GM19468 (cell line): Measurements from ENCODE around the gene INTS6.

Experiments used
- ATAC-seq: cut with Tn5 transposase; IDR thresholded peaks from one replicate; pipeline ENCODE4 v1.9.1; 2021; ENCODE audit warnings: mild to moderate bottlenecking, moderate library complexity, moderate number of reproducible peaks; ENCODE audit not compliant: unreplicated experiment; ENCODE audit errors: extremely low read depth

Gene INTS6

DNA sequence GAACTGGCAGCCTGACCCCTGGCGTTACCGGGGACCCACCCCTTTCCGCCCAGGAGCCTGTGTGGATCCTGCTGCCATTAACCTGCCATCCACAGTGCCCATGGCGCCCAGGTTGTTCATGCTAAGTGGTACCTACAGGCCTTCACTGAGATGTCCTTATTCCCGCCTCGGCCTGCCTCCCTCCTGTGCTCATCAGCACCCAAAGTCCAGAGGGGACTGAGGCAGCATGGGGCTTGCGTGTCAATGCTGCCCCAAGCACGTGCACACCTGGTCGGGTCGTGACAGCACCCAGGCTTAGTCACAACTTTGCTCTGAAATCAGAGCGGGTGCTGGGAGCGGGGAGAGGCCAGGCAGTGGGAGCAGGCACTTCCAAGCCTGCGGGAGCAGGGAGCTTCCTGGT lies 3.7 kb upstream of the INTS6 start:
- ATAC-seq, result no peak

GRCh38 chr13:51455532-51455931 lies 2.7 kb upstream of the INTS6 start:
- no peak for ATAC-seq

DNA sequence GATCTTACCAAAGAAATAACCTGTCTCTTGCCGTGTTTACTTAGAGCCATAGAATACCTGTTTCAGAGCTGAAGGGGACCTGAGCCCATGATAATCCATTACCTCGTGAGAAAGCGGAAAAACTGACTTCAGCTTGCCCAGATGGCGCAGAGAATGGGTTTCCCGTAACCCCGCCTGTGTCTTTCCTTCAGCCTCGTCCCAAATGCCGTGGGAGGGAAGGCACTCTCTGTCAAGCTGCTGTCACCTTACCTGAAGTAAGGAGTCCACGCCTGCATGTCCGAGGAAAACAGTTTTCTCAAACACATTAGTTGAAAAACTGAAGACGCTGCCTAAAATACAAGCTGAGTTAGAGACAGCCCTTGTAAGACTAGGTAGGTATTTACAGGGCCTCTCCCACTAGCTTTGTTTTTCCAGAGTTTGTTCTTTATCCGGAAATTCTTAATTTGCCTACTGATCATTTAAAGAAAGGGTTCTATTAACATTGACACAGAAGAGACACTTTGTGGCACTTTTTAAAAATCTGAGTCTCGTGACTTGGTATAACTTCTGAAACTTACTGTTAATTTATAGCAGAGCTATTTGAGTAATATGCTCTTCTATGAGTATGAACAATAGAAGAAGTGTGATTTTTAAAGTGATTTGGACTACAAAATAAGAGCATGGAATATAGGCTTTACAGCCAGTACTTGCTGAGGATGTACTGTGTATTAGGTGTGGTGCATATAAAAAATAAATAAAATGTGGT lies 1.3 kb upstream of the INTS6 start:
- no peak for ATAC-seq

GRCh38 chr13:51453207-51453958 lies 547 bp upstream of the INTS6 start:
- peak; percentile 17 for ATAC-seq

GRCh38 chr13:51451467-51452360 lies 1.1 kb downstream of the INTS6 start:
- ATAC-seq, result peak; percentile 19

DNA sequence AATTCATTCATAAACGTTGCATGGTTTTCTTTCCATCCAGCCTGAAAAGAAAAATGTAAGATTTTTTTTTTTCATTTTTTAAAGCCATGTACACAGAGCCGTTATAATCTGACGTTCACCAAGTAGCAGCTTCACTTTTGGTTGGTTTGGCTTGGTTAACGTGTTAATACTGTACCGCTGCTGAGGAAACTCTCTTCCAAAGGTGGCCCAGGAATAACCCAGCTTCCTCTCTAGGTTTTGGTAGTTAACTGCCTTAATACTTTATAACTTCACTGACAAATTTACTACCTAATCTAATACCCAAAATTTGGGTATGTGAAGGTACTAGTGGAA lies 1.7 kb downstream of the INTS6 start:
- ATAC-seq, result no peak

GRCh38 chr13:51449018-51449417 lies 3.8 kb downstream of the INTS6 start:
- ATAC-seq, result no peak

GRCh38 chr13:51444922-51445321 lies 7.9 kb downstream of the INTS6 start:
- no peak for ATAC-seq

- no peak for ATAC-seq
Measured at GRCh38 chr13:51440381-51440780, 12.5 kb downstream of the INTS6 start.

- no peak for ATAC-seq
Measured at GRCh38 chr13:51437550-51438127, 15.2 kb downstream of the INTS6 start.

DNA sequence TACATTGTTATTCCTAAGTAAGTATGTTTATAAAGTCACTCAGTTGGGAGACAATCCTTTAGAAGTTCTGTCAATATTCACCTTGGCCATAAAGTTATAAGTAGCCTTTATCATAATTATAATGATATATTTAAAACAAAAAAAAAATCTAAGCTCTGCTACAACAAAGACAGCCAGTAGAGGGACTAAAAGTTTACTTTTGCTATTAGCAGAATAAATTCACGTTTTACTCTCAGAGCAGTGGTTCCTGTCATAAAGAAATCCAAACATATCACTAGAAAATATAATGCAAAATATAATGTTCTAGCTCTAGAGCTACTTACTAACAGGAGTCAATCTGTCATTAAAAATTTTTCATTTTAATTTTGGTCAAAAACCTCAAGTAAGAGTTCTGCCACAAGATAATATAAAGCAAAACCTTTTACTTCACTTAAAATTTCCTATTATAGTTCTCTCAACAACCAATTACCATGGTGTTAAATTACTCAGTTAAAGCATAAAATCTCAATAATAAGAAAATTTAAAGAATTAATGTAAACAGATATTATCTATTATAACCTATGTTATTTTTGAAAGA lies 17.7 kb downstream of the INTS6 start:
- no peak for ATAC-seq

- no peak for ATAC-seq
Measured at GRCh38 chr13:51432576-51432975, 20.3 kb downstream of the INTS6 start.

- ATAC-seq, result no peak
Measured at GRCh38 chr13:51426982-51427381, 25.9 kb downstream of the INTS6 start.

- ATAC-seq, result no peak
Measured at GRCh38 chr13:51425410-51426042, 27.3 kb downstream of the INTS6 start.

- ATAC-seq, result no peak
Measured at GRCh38 chr13:51423766-51424165, 29.1 kb downstream of the INTS6 start.

DNA sequence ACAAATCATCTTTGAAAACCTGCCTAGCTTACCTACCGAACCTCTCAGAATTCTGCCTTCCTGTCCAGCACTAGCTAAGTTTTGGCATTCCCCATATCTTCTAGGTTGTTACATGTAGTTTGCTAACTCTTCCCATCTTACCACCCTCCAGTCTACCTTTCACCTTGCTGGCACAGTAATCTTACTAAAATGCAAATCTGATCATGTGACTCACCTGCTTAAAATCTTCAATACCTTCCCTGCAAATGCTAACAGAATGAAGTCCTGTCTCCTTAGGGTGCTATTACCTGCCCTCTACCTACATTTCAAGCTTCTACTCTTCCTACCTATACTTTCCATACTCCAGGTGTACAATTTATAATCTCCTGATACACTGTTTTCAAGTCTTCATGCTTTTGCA lies 30.4 kb downstream of the INTS6 start:
- no peak for ATAC-seq

- no peak for ATAC-seq
Measured at GRCh38 chr13:51420681-51421490, 31.9 kb downstream of the INTS6 start.

- no peak for ATAC-seq
Measured at GRCh38 chr13:51419001-51419636, 33.7 kb downstream of the INTS6 start.
